ENCODE measurements around the gene CCNH.

DNA sequence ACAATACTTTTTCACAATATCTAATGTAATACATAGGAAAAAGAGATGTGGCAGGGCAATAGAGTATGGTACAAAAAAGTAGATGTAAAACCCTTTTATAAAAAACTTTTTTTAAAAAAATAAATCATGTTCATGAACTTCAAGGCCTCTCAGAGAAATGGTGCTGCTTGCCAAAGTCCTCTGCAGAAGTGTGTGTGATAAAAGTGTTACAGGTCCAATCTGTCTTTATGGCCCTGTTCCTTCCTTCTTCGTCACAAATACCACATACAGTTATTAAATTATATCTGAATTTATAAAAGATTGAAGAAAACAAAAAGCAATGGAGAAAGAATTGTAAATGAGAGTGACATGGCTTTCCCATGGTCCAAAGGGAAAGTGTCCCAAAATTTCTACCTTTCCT, 21.7 kb upstream of the CCNH start:
- TF ChIP-seq ZNF274 (IDR thresholded peaks at IDR 0.05; ENCODE audit: low read depth, low read length) (no peak), SUZ12 (IDR thresholded peaks at IDR 0.05; ENCODE audit: extremely low read depth, insufficient read depth, insufficient read length) (no peak), YY1 (IDR thresholded peaks at IDR 0.05; ENCODE audit: insufficient read depth, insufficient read length) (no peak)

Measured in NT2/D1 (cell line).